H1 (cell line): ENCODE measurements around the gene FAM120B. TPM values are rescaled to one million over a fixed set of nuclear protein-coding genes. Genes with fewer than 3 reads are reported as not detected.

ENCODE experiments used
- CTCF ChIA-PET: fragments of 300-600 bp; sonication (Branson Sonifier 250); formaldehyde crosslinking; loops from one replicate; lab custom pipeline; 2021; ENCODE audit not compliant: partially characterized antibody; lab: Charles Lee
- POLR2A ChIA-PET: fragments of 300-600 bp; sonication (Branson Sonifier 250); formaldehyde crosslinking; loops from one replicate; lab custom pipeline; 2021; ENCODE audit warnings: inconsistent platforms; ENCODE audit not compliant: partially characterized antibody; lab: Charles Lee
- DNase-seq, 2 experiments: peaks; one replicate each; pipeline versions ENCODE4 v3.0.0 to v3.0.0-alpha.2; 2010 to 2022; ENCODE audit warnings: low spot score in 2 of 2, low read depth in 1 of 2, mixed read lengths in 1 of 2
- FAIRE-seq: peaks from 2 replicates; lab custom pipeline; 2011; peaks lifted over from hg19 to GRCh38; lab: Jason Lieb, UNC
- H2AFZ ChIP-seq: 2 replicates; pipeline ENCODE4 v1.8.1; 2012; ENCODE audit warnings: low read length, inconsistent platforms
- H2AK5ac ChIP-seq: 2 replicates; pipeline ENCODE4 v1.6.1; 2013; ENCODE audit warnings: low read depth, low read length
- H2BK120ac ChIP-seq: replicated peaks from 2 replicates; pipeline ENCODE3; 2013; ENCODE audit warnings: low read depth, low read length, inconsistent platforms
- H2BK12ac ChIP-seq: 2 replicates; pipeline ENCODE4 v1.6.1; 2013; ENCODE audit warnings: low read depth, low read length
- H2BK15ac ChIP-seq: 2 replicates; pipeline ENCODE4 v1.6.1; 2013; ENCODE audit warnings: low read length
- H2BK20ac ChIP-seq: 2 replicates; pipeline ENCODE4 v1.6.1; 2013; ENCODE audit warnings: low read length
- H2BK5ac ChIP-seq: 2 replicates; pipeline ENCODE4 v1.6.1; 2013; ENCODE audit warnings: low read depth, low read length
- H3K14ac ChIP-seq: 2 replicates; pipeline ENCODE4 v1.6.1; 2013; ENCODE audit warnings: inconsistent platforms; ENCODE audit not compliant: insufficient read length
- H3K18ac ChIP-seq: 2 replicates; pipeline ENCODE4 v1.6.1; 2013; ENCODE audit warnings: low read length; ENCODE audit errors: extremely low read depth
- H3K23ac ChIP-seq: 2 replicates; pipeline ENCODE4 v1.6.1; 2013; ENCODE audit warnings: inconsistent platforms; ENCODE audit not compliant: insufficient read length
- H3K23me2 ChIP-seq: 2 replicates; pipeline ENCODE4 v1.6.1; 2013; ENCODE audit warnings: low read depth, low read length
- H3K27ac ChIP-seq: 2 replicates; pipeline ENCODE4 v1.6.1; 2011; ENCODE audit warnings: low read depth, low read length, inconsistent platforms
- H3K27me3 ChIP-seq, 4 experiments: replicated peaks in 1 of 4; 1 replicate in 1 of 4; 2 replicates in 3 of 4; pipeline versions ENCODE4 v1.6.1 to v1.8.1; 2011 to 2013; ENCODE audit warnings: low read length in 3 of 4, mild to moderate bottlenecking in 3 of 4, inconsistent platforms in 2 of 4, mixed read lengths in 2 of 4, moderate library complexity in 1 of 4; ENCODE audit not compliant: control insufficient read depth in 3 of 4, insufficient read depth in 3 of 4; ENCODE audit errors: extremely low read depth in 1 of 4
- H3K36me3 ChIP-seq, 4 experiments: 2 replicates each; pipeline versions ENCODE4 v1.6.1 to v1.8.1; 2011 to 2013; ENCODE audit warnings: mild to moderate bottlenecking in 4 of 4, low read length in 3 of 4, moderate library complexity in 2 of 4, control low read depth in 1 of 4, inconsistent platforms in 1 of 4; ENCODE audit not compliant: insufficient read depth in 4 of 4, control insufficient read depth in 2 of 4
- H3K4ac ChIP-seq: replicated peaks from 2 replicates; pipeline ENCODE3; 2013; ENCODE audit warnings: low read length, low read depth, mixed read lengths, inconsistent platforms; ENCODE audit not compliant: insufficient read length
- H3K4me1 ChIP-seq, 4 experiments: replicated peaks in 1 of 4; 1 replicate in 1 of 4; 2 replicates in 3 of 4; pipeline versions ENCODE4 v1.6.1 to v1.8.1; 2011 to 2013; ENCODE audit warnings: low read length in 3 of 4, inconsistent platforms in 2 of 4, mixed read lengths in 1 of 4; ENCODE audit not compliant: insufficient read depth in 4 of 4, control insufficient read depth in 3 of 4
- H3K4me2 ChIP-seq, 2 experiments: 2 replicates each; pipeline versions ENCODE4 v1.6.1 to v1.8.1; 2011 to 2013; ENCODE audit warnings: low read depth in 2 of 2, low read length in 2 of 2, control low read depth in 1 of 2, inconsistent platforms in 1 of 2, mild to moderate bottlenecking in 1 of 2; ENCODE audit not compliant: insufficient read depth in 1 of 2
- H3K4me3 ChIP-seq, 4 experiments: fragments of 200-600, 300-600 bp in 1 of 4; sonication (generic), shearing (Covaris generic), sonication (Bioruptor Twin) in 1 of 4; 2 replicates each; pipeline versions ENCODE4 v1.5.1 to v1.8.1; 2011 to 2016; ENCODE audit warnings: low read length in 4 of 4, low read depth in 3 of 4, control low read depth in 2 of 4, inconsistent platforms in 2 of 4, mild to moderate bottlenecking in 2 of 4, mixed read lengths in 1 of 4, moderate library complexity in 1 of 4; ENCODE audit not compliant: insufficient read depth in 2 of 4; ENCODE audit errors: extremely low read depth in 1 of 4
- H3K56ac ChIP-seq: replicated peaks from 2 replicates; pipeline ENCODE3; 2013; ENCODE audit warnings: low read depth, mild to moderate bottlenecking, mixed read lengths, low read length, inconsistent platforms; ENCODE audit not compliant: insufficient read length
- H3K79me1 ChIP-seq: 2 replicates; pipeline ENCODE4 v1.6.1; 2013; ENCODE audit warnings: low read depth, low read length, control low read depth
- H3K79me2 ChIP-seq, 2 experiments: 2 replicates each; pipeline versions ENCODE4 v1.6.1 to v1.8.1; 2012 to 2013; ENCODE audit warnings: low read length in 2 of 2, mild to moderate bottlenecking in 2 of 2, inconsistent platforms in 1 of 2; ENCODE audit not compliant: insufficient read depth in 2 of 2, control insufficient read depth in 1 of 2
- H3K9ac ChIP-seq, 4 experiments: replicated peaks in 1 of 4; 1 replicate in 1 of 4; 2 replicates in 3 of 4; pipeline versions ENCODE4 v1.6.1 to v1.8.1; 2011 to 2013; ENCODE audit warnings: low read depth in 3 of 4, low read length in 3 of 4, control low read depth in 2 of 4, mild to moderate bottlenecking in 2 of 4, moderate library complexity in 2 of 4, inconsistent platforms in 1 of 4; ENCODE audit errors: extremely low read depth in 1 of 4
- H3K9me3 ChIP-seq, 2 experiments: 2 replicates each; pipeline versions ENCODE4 v1.6.1 to v1.8.1; 2012 to 2013; ENCODE audit warnings: mild to moderate bottlenecking in 2 of 2, moderate library complexity in 2 of 2, control low read depth in 1 of 2, inconsistent platforms in 1 of 2, low read depth in 1 of 2, low read length in 1 of 2, mixed read lengths in 1 of 2; ENCODE audit not compliant: insufficient read depth in 2 of 2
- H4K20me1 ChIP-seq, 2 experiments: replicated peaks in 1 of 2; 2 replicates each; pipeline versions ENCODE3 to v1.8.1; 2011 to 2013; ENCODE audit warnings: inconsistent platforms in 2 of 2, low read length in 2 of 2, mild to moderate bottlenecking in 1 of 2; ENCODE audit not compliant: insufficient read depth in 2 of 2, control insufficient read depth in 1 of 2
- H4K5ac ChIP-seq: 2 replicates; pipeline ENCODE4 v1.6.1; 2013; ENCODE audit warnings: low read length, low read depth, mixed read lengths, inconsistent platforms; ENCODE audit not compliant: insufficient read length
- H4K8ac ChIP-seq: 2 replicates; pipeline ENCODE4 v1.8.0; 2013; ENCODE audit warnings: mild to moderate bottlenecking, moderate library complexity, low read length, inconsistent platforms; ENCODE audit not compliant: insufficient read depth; ENCODE audit errors: extremely low read depth
- H4K91ac ChIP-seq: replicated peaks from 2 replicates; pipeline ENCODE3; 2013; ENCODE audit warnings: low read length, mixed read lengths, inconsistent platforms; ENCODE audit not compliant: insufficient read length
- ATF3 ChIP-seq: IDR thresholded peaks from 2 replicates; pipeline ENCODE4 v1.6.1; 2011; ENCODE audit warnings: low read depth, mild to moderate bottlenecking, low read length; ENCODE audit not compliant: insufficient read depth
- whole genome bisulfite sequencing, 2 experiments: shearing (Covaris generic) in 1 of 2; methylation state at CpG; one replicate each; pipeline versions ENCODE4 v1.1.6 to v1.1.7; 2013 to 2015; ENCODE audit warnings: low lambda C conversion rate in 2 of 2, mixed read lengths in 2 of 2, inconsistent platforms in 1 of 2, low coverage in 1 of 2, missing lambda C conversion rate in 1 of 2; ENCODE audit not compliant: insufficient replicate concordance in 2 of 2, insufficient coverage in 1 of 2, insufficient read length in 1 of 2; ENCODE audit errors: extremely low coverage in 1 of 2, missing lambda C conversion rate in 1 of 2; 5-methylcytosine and 5-hydroxymethylcytosine counted together
- polyA plus RNA-seq, 7 experiments: library from polyadenylated mRNA; depleted of rRNA in 3 of 7; stranded (reverse) in 5 of 7; unstranded in 2 of 7; fragments of >200 nt in 5 of 7; fragments of 200-250 nt in 2 of 7; gene quantifications; 1 replicate in 5 of 7; 2 replicates in 1 of 7; 4 replicates in 1 of 7; pipeline versions ENCODE4 v1.2.1 to v1.2.3, GENCODE V29; 2011 to 2013; ENCODE audit warnings: missing spikeins in 2 of 7, mixed read lengths in 2 of 7
- total RNA-seq: library from RNA; stranded (reverse); fragmentation: NEBNext Ultra II Directional; extraction: Animal tissue kit (Norgen Biotek cat#: 25700); gene quantifications from 2 replicates; pipeline ENCODE4 v1.2.1, GENCODE V29; 2021

The FAM120B gene
- total and polyA plus RNA-seq, 2 of the 8 experiments (the other 6 are each of a cell fraction or from before 2014, with no cell fraction given), result 5.1 to 12.5 TPM

- Histone ChIP-seq H3K4ac (no peak overlapping the region), H3K9me3 (peaks cover 0 to 2% of the 10 kb centered on the region in 2 experiments; a peak in 1 of 4 replicates), H3K4me1 (no peaks in the 10 kb centered on the region), H2BK5ac (no peak overlapping the region), H3K36me3 (peaks cover 0 to 5% (median 0%) of the 10 kb centered on the region in 4 experiments; a peak in 4 of 8 replicates), H3K23me2 (no peaks in the 10 kb centered on the region), H4K91ac (no peak overlapping the region), H2AK5ac (no peak overlapping the region), H3K14ac (no peak overlapping the region), H3K18ac (no peak overlapping the region), H2BK12ac (no peak overlapping the region), H2BK20ac (no peak overlapping the region), H2BK120ac (no peak overlapping the region), H3K23ac (no peak overlapping the region), H3K56ac (no peak overlapping the region), H2BK15ac (no peak overlapping the region), H3K79me1 (no peaks in the 10 kb centered on the region), H4K20me1 (peaks cover 0 to 2% of the 10 kb centered on the region in 2 experiments), H3K9ac (no peak overlapping the region), H3K79me2 (no peaks in the 10 kb centered on the region), H2AFZ (no peak overlapping the region), H3K4me3 (no peak overlapping the region)
- ChIA-PET POLR2A (interaction anchor here (0.8 kb wide), 1 partner anchor 10 kb away, joined by 4 read pairs; no protein-coding TSS in a partner anchor), CTCF (interaction anchor here (0.8 to 1.4 kb wide), 2 partner anchors 8 to 88 kb away, joined by 3 to 8 read pairs; no protein-coding TSS in a partner anchor)
- DNase-seq (no peak), FAIRE-seq (no peak)
- 92% methylated on average over 6 of the region's 7 CpGs; no CpG with 5 or more reads in 1 of the 2 experiments for WGBS, 2 experiments
- TF ChIP-seq ATF3, result no peak
- TF ChIP-seq, all 59 proteins: peak for 0
- H3K27ac ChIP-seq, result no peak overlapping the region
- H4K5ac ChIP-seq, result no peak overlapping the region
- H3K4me2 ChIP-seq, result no peak overlapping the region
- H3K27me3 ChIP-seq, result no peaks in the 10 kb centered on the region
- no peak overlapping the region for H4K8ac ChIP-seq
Measured at GRCh38 chr6:170393033-170393432, 86.5 kb downstream of the FAM120B start.
